ENCODE measurements around the gene ARPC4. TPM values are rescaled to one million over a fixed set of nuclear protein-coding genes. Genes with fewer than 3 reads are reported as not detected.

Gene ARPC4
- total RNA-seq, 1 experiment from 2014 or later, result 87.4 TPM

DNA sequence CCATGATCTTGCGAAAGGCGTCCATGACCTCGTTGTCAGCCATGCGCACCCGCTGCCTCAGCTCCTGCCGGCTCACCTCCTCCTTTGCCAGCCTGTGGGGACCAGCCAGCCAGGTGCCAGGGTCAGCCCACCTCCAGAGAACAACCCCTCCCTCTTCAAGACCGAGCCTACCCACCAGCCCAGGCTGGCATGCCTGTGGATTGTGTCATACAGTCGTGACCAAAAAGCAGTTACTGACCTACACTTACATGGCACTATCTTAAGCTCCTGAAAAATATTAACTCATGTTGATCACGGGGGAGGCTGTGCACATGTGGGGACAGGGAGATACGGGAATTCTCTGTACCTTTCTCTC lies 12.4 kb upstream of the ARPC4 start:
- H3K4me1 ChIP-seq, result no peaks in the 10 kb centered on the region
- no peaks in the 10 kb centered on the region for H3K27me3 ChIP-seq
- no peak overlapping the region for H3K27ac ChIP-seq
- peaks cover 10% of the 10 kb centered on the region for H3K36me3 ChIP-seq
- no peak overlapping the region for H3K4me3 ChIP-seq
- H3K9me3 ChIP-seq (replicated peaks), result no peaks in the 10 kb centered on the region
- no peak for DNase-seq

DNA sequence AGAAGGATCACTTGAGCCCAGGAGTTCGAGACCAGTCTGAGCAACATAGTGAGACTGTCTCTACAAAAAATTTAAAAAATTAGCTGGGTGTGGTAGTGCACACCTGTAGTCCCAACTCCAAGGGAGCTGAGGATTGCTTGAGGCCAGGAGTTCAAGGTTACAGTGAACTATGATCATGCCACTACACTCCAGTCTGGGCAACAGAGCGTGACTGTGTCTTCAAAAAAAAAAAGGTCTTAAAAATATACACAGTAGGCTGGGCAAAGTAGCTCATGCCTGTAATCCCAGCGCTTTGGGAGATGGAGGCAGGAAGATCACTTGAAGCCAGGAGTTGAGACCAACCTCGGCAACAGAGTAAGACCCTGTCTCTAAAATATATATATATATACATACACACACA lies 12.0 kb upstream of the ARPC4 start:
- no peak overlapping the region for H3K4me3 ChIP-seq
- no peaks in the 10 kb centered on the region for H3K4me1 ChIP-seq
- H3K27me3 ChIP-seq, result no peaks in the 10 kb centered on the region
- no peak overlapping the region for H3K27ac ChIP-seq
- no peak for DNase-seq
- peaks cover 14% of the 10 kb centered on the region for H3K36me3 ChIP-seq
- H3K9me3 ChIP-seq (replicated peaks), result no peaks in the 10 kb centered on the region

DNA sequence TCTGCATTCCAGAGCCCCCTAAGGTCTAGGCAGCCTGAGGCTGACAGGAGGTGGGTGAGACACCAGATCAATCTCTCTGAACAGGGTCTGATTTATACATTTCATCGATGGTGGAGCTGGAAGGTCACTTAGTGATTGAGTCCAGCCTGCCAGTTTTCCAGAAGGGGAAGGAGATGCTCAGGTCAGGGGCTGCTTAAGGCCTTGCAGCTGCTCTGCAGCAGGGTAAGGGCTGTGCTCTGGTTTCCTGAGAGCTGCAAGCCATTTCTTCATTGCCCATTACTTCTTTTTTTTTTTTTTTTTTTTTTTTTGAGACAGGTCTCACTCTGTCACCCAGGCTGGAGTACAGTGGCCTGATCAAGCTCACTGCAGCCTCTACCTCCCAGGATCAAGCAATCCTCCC lies 11.3 kb upstream of the ARPC4 start:
- H3K4me3 ChIP-seq, result no peak overlapping the region
- no peak for DNase-seq
- H3K4me1 ChIP-seq, result no peaks in the 10 kb centered on the region
- no peak overlapping the region for H3K27ac ChIP-seq
- H3K36me3 ChIP-seq, result peaks cover 16% of the 10 kb centered on the region
- H3K27me3 ChIP-seq, result no peaks in the 10 kb centered on the region
- no peaks in the 10 kb centered on the region for H3K9me3 ChIP-seq (replicated peaks)

DNA sequence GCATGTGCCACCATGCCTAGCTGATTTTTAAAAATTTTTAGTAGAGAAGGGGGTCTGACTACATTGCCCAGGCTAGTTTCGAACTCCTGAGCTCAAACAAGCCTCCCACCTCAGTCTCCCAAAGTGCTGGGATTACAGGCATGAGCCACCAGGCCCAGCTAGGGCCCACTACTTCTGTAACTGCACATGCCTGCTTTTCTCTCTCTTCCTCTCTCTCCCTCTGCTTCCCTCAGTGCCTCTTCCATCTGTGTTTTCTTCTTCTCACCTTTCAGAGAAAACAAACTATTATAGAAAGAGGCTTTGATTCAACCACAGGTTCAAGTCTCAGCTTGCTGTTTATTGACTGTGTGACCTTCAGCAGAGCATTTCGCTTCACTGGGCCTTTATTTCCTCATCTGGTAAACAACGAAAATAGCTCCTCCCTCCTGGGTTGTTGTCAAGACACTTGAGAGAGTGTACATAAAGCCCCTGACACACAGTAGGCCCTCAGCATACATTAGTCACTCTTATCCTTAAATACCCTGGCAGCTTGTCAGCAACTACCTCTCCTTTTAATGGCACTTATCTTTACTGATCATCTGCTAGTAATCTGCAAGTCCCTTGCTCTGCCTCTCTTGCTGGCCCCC lies 10.8 kb upstream of the ARPC4 start:
- Histone ChIP-seq H3K36me3 (peaks cover 16% of the 10 kb centered on the region), H3K4me1 (no peaks in the 10 kb centered on the region), H3K27ac (no peak overlapping the region), H3K9me3 (replicated peaks) (no peaks in the 10 kb centered on the region), H3K27me3 (no peaks in the 10 kb centered on the region), H3K4me3 (no peak overlapping the region)
- DNase-seq, result no peak

DNA sequence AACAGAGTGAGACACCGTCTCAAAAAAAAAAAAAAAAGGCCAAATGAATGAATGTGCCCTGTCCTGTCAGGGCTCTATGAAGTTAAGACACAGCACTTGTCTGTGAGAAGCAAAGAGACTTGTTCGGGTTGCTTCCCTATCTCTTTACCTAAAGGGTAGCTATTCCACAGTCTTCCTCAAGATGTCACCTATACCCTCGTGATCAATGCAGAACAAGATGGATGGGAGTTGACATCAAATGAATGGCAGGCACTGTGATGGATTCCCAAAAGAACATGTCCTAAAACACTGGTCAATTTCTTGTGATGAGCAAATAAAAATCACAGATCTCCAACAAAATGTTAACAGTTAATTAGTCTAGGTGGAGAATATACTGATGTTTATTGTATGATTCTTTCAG lies 10.1 kb upstream of the ARPC4 start:
- no peaks in the 10 kb centered on the region for H3K9me3 ChIP-seq (replicated peaks)
- peaks cover 16% of the 10 kb centered on the region for H3K36me3 ChIP-seq
- no peak overlapping the region for H3K4me3 ChIP-seq
- DNase-seq, result no peak
- H3K4me1 ChIP-seq, result no peaks in the 10 kb centered on the region
- H3K27me3 ChIP-seq, result no peaks in the 10 kb centered on the region
- H3K27ac ChIP-seq, result no peak overlapping the region

DNA sequence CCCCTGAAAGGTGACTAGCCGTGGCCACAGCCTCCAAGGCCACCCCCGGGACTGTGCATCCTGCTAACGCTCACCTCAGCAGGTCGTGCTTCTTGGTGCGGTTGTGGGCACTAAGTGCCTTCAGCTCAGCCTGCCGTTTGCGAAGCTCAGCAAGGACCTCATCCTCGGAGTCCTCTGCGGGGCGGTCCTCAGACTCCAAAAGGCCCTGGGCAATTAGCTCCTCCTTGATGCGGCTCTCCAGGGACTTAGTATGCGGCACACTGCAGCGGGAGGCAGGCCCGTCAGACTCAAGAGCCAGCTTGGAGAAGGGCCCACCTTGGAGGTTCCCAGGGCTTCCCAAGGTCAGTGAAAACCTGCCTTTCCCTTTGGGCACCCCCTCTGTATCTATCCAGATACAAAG lies 8.9 kb upstream of the ARPC4 start:
- no peaks in the 10 kb centered on the region for H3K27me3 ChIP-seq
- H3K4me1 ChIP-seq, result no peaks in the 10 kb centered on the region
- no peak overlapping the region for H3K4me3 ChIP-seq
- H3K9me3 ChIP-seq (replicated peaks), result no peaks in the 10 kb centered on the region
- peaks cover 16% of the 10 kb centered on the region for H3K36me3 ChIP-seq
- DNase-seq, result no peak
- no peak overlapping the region for H3K27ac ChIP-seq

DNA sequence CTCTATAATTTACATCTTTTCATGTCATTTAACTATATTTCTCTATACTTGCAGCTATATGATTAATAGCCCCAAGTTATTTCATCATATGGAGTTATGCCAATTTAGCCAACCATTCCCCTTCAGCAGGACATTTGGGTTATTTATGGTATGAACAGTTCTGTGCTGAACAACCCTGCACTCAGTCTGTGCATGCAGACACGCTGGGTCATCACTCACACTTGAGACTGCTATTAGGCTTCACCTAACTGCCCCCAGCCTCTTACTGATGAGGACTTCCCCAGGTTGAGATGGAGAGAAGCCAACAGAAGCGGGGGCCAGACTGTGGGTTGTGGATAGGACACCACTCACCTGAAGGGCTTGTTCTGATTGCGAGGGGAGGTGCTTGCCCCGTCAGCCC lies 7.9 kb upstream of the ARPC4 start:
- no peak overlapping the region for H3K27ac ChIP-seq
- no peaks in the 10 kb centered on the region for H3K27me3 ChIP-seq
- no peak overlapping the region for H3K4me3 ChIP-seq
- H3K9me3 ChIP-seq (replicated peaks), result no peaks in the 10 kb centered on the region
- H3K4me1 ChIP-seq, result no peaks in the 10 kb centered on the region
- no peak for DNase-seq
- H3K36me3 ChIP-seq, result peaks cover 21% of the 10 kb centered on the region

DNA sequence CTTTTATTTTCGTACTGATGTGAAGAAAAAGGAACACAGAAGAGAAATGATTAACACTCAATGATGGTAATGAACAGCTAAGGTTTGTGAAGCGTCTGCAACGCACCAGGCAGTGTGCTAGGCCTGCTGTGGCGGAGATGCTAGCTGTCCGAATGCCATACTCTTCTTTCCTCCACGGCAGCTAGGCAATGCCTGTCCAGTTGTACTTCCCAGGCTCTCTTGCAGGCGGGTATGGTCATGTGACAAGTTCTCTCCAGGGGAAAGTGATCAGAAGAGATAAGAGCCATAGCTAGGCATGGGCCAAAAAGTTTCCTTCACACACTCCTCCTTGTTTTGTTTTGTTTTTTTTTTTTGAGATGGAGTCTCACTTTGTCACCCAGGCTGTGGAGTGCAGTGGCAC lies 7.3 kb upstream of the ARPC4 start:
- Histone ChIP-seq H3K4me1 (no peaks in the 10 kb centered on the region), H3K27me3 (no peaks in the 10 kb centered on the region), H3K36me3 (peaks cover 21% of the 10 kb centered on the region), H3K27ac (no peak overlapping the region), H3K4me3 (no peak overlapping the region), H3K9me3 (replicated peaks) (no peaks in the 10 kb centered on the region)
- DNase-seq, result no peak

DNA sequence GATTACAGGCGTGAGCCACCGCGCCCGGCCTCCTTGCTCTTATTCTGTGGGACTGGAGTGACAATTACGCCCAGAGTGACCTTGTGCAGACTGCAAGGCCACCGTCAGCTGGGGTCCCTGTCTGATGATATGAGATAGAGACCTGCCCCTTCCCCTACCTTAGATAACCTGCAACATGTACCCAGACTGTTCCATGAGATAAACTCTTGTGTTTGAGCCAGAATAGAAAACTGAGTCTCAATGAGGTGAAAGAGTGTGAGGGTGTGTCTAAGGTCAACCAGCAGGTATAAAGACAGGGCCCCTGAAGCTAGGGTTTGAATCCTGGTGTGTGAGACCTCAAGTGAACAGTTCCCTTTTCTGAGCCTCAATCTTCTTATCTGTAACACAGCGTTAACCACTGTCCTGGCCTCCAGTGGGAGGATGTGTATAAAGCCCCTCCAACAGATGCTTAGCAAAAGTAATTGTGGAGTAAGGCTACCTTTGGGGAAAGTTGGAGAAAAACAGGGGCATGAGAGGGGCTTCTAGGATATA lies 6.6 kb upstream of the ARPC4 start:
- Histone ChIP-seq H3K36me3 (peaks cover 21% of the 10 kb centered on the region), H3K4me1 (no peaks in the 10 kb centered on the region), H3K27me3 (no peaks in the 10 kb centered on the region), H3K4me3 (no peak overlapping the region), H3K9me3 (replicated peaks) (no peaks in the 10 kb centered on the region), H3K27ac (no peak overlapping the region)
- no peak for DNase-seq

DNA sequence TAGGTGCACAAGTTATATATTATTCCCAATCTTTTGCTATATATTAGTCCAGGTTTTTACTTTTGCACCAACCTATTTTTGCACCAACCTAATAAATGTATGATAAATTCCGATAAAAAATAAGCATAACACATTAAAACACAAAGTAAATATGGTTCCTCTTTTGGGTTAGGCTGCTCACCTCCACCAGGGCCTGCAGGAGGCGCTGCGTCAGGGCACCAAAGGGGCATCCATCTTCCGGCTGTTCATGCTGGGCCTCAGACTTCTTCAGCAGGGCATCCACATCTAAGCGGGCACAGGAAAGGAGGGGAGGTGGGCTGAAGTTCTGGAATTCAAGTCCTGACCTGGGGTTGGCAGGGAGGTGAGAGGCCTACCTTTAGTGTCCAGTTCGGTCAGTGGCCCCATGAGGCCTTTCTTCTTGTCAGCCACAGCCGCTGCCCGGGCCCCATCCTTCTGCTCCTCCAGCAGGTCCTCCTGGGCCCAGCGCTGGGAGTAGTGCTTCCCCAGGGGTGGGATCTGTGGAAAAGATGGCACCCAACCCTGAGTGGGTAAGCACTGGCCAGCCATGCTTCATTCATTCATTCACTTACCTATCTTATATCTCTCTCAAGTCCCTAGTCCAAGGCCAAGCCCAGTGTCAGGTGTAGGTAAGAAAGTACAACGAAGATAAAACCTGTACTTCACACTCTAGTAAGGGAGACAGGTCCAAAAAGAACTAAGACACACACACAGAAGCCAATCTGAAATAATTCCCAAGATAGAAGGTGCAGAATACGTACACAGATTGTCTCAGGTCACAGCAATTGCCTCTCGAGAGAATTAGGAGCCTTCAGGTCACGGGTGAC lies 5.8 kb upstream of the ARPC4 start:
- H3K27ac ChIP-seq, result no peak overlapping the region
- peaks cover 21% of the 10 kb centered on the region for H3K36me3 ChIP-seq
- peaks cover 2% of the 10 kb centered on the region; the same call in 1 of the 2 replicates for H3K4me1 ChIP-seq
- H3K4me3 ChIP-seq, result no peak overlapping the region
- DNase-seq, result no peak
- no peaks in the 10 kb centered on the region for H3K9me3 ChIP-seq (replicated peaks)
- H3K27me3 ChIP-seq, result no peaks in the 10 kb centered on the region

DNA sequence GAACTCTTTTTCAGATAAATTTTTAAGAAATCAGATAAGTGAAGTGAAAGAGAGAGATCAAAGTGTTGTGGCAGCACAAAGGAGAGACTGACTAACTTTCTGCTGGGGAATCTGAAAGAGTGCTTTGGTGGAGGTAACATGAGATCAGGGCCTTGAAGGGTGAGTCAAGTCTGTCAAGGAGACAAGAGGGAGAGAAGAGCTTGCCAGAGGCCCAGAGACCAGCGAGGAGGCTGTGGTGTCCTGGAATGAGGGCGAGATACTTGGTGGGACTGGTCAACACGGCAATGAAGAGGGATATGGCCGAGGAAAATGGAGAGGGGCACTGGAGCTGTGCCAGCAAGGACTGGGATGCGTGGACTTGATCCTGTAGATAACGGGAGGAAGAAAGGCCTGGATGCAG lies 5.2 kb upstream of the ARPC4 start:
- Histone ChIP-seq H3K9me3 (replicated peaks) (no peaks in the 10 kb centered on the region), H3K4me1 (peaks cover 2% of the 10 kb centered on the region; the same call in 1 of the 2 replicates), H3K4me3 (no peak overlapping the region), H3K27ac (no peak overlapping the region), H3K36me3 (peaks cover 21% of the 10 kb centered on the region), H3K27me3 (no peaks in the 10 kb centered on the region)
- no peak for DNase-seq

DNA sequence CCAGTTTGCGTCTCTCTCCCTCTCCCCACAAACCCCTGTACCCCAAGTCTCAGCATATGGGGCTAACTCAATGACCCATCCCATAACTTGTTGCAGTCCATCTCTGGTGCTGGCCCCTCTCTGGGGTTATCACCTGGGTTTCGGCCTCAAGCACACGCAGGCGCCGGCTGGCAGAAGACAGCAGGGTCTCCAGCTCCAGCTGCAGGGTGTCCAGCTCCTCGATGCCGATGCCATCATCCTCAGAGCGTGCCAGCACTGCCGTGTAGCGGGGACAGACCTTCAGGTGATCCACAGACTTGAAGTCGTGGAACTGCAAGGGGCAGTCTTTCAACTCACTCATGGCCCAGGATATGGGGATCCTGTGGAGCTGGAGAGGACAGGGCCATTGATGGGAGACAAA lies 1.8 kb upstream of the ARPC4 start:
- no peak overlapping the region for H3K27ac ChIP-seq
- H3K36me3 ChIP-seq, result peaks cover 6% of the 10 kb centered on the region; the same call in 1 of the 2 replicates
- peaks cover 7% of the 10 kb centered on the region for H3K4me1 ChIP-seq
- H3K9me3 ChIP-seq (replicated peaks), result no peaks in the 10 kb centered on the region
- no peak overlapping the region for H3K4me3 ChIP-seq
- H3K27me3 ChIP-seq, result no peaks in the 10 kb centered on the region
- no peak for DNase-seq

DNA sequence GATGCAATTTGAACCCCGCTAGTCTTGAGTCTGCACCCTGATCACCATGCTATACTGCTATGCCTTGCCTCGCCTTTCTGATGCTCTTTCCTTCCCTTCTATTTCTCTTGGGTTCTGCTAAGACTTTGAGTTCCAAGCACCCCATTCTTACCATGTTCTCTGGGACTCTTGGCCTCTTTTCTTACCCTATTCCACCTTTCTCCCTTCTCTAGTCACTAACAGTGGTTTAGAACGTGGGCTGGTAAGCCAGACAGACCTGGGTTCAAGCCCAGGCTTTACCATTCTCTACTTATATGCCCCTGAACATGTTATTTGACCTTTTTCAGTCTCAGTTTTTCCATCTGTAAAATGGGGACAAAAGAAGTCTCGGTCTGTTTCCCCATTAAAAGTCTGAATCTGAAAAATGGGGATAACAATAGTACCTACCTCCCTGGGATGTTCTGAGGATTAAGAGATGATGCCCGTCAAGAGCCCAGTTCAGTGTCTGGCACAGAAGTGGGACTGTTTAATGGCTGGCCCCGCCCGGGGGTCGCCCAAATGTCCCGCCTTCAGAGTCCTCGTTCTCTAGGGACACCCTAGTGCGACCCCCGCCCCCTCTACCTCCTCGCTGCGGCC lies 985 bp upstream of the ARPC4 start:
- Histone ChIP-seq H3K4me3 (peak overlapping the region; percentile 79), H3K27me3 (no peaks in the 10 kb centered on the region), H3K27ac (peak overlapping the region; percentile 97), H3K9me3 (replicated peaks) (no peaks in the 10 kb centered on the region), H3K4me1 (peaks cover 7% of the 10 kb centered on the region), H3K36me3 (peaks cover 5% of the 10 kb centered on the region; the same call in 1 of the 2 replicates)
- no peak for DNase-seq

DNA sequence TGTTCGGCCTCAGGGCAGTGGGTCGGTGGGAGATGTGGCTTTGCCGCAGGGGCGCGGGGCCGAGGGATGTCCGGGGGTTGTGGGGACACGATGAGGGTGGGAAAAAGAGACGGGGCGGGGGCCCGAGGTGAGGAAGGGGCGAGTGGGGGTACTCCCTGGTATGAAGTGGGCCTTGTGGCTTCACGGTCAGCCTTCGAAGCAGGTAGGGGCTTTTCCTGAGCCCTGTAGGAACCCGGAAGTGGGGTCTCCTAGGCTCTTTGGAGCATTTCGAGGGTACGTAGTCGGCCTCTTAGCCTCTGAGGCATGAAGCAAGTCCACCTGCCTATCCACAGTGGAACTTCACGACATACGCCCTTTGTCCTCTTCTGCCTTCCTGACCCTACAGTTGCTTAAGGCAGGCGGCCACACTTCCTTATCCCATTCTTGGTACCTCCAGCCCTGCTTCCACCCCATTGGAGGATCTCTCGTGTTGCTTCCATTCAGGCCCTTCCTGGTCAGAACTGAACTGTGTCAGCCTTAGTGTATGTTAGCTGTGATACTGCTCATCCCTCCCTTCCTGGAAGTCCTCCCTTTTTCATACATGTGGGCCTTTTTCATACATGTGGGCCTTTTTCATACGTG lies 389 bp downstream of the ARPC4 start:
- peak in 1 of 2 experiments; percentile 45 for DNase-seq
- Histone ChIP-seq H3K36me3 (peaks cover 15% of the 10 kb centered on the region; the same call in 1 of the 2 replicates), H3K4me1 (peaks cover 7% of the 10 kb centered on the region), H3K9me3 (replicated peaks) (no peaks in the 10 kb centered on the region), H3K27me3 (no peaks in the 10 kb centered on the region), H3K4me3 (peak overlapping the region; percentile 79), H3K27ac (peak overlapping the region; percentile 97)

DNA sequence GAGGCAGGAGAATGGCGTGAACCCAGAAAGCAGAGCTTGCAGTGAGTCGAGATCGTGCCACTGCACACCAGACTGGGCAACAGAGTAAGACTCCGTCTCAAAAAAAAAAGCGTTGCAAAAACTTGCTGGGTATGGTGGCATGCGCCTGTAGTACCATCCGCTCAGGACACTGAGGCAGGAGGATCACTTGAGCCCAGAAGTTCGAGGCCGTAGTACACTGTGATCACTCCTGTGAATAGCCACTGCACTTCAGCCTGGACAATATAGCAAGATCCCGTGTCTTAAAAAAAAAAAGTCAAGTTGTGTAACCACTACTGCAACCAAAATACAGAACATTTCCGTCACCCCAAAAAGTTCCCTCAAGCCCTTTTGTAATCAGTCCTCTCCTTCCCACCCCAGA lies 1.5 kb downstream of the ARPC4 start:
- no peak for DNase-seq
- no peak overlapping the region for H3K4me3 ChIP-seq
- H3K27ac ChIP-seq, result no peak overlapping the region
- H3K4me1 ChIP-seq, result peaks cover 7% of the 10 kb centered on the region
- H3K9me3 ChIP-seq (replicated peaks), result no peaks in the 10 kb centered on the region
- peaks cover 23% of the 10 kb centered on the region for H3K36me3 ChIP-seq
- no peaks in the 10 kb centered on the region for H3K27me3 ChIP-seq
